Coronary artery (tissue), 2 donors: ENCODE results near the gene JMJD7.

Experiments
- DNase-seq: peaks from one replicate; pipeline ENCODE4 v3.0.0-alpha.2; 2017; ENCODE audit warnings: low spot score
- H3K27ac ChIP-seq, 2 donors: fragments of 200-600 bp; sonication (generic); one replicate each; pipeline ENCODE4 v1.5.1; 2016 to 2019
- H3K4me3 ChIP-seq: fragments of 200-600 bp; sonication (generic); 2 replicates; pipeline ENCODE4 v1.5.1; 2016; ENCODE audit warnings: mild to moderate bottlenecking, moderate library complexity
- TF ChIP-seq, protein P1 (sequence below): fragments of 200-600 bp; sonication (generic); IDR thresholded peaks from one replicate; pipeline ENCODE4 v1.5.1; 2019; ENCODE audit warnings: antibody characterized with exemption

JMJD7 gene

DNA sequence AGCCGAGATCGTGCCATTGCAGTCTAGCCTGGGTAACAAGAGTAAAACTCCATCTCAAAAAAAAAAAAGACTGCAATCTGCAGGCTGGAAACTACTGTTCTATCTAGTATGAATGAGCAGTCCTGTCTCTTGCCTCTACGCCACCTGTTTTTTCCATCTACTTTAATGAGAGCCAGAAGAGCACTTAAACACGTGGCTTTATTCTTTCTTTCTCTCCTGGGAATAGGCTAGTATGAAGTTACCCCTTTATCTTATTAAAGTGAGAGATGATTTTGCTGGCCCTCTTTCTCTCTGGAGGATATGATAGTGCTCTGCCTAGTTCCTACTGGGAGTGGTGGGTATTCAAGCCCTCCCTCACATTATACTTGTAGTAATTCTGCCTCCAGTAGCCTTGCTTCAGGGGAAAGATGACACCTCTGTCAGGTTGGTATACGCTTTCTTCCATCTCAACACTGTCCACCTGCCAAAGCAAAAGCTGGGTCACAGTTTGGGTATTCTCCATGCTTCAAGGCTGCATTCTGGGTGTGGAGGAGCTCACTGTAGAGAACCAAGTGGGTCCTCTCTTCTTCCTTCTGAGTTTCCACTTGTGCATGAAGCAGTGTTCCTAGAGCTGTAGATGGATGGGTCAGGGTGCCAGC is 35.8 kb upstream of the JMJD7 start:
- Histone ChIP-seq H3K4me3 (no peak overlapping the region), H3K27ac (no peak overlapping the region)
- TF ChIP-seq, protein P1, sequence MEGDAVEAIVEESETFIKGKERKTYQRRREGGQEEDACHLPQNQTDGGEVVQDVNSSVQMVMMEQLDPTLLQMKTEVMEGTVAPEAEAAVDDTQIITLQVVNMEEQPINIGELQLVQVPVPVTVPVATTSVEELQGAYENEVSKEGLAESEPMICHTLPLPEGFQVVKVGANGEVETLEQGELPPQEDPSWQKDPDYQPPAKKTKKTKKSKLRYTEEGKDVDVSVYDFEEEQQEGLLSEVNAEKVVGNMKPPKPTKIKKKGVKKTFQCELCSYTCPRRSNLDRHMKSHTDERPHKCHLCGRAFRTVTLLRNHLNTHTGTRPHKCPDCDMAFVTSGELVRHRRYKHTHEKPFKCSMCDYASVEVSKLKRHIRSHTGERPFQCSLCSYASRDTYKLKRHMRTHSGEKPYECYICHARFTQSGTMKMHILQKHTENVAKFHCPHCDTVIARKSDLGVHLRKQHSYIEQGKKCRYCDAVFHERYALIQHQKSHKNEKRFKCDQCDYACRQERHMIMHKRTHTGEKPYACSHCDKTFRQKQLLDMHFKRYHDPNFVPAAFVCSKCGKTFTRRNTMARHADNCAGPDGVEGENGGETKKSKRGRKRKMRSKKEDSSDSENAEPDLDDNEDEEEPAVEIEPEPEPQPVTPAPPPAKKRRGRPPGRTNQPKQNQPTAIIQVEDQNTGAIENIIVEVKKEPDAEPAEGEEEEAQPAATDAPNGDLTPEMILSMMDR: no peak
- DNase-seq: no peak

DNA sequence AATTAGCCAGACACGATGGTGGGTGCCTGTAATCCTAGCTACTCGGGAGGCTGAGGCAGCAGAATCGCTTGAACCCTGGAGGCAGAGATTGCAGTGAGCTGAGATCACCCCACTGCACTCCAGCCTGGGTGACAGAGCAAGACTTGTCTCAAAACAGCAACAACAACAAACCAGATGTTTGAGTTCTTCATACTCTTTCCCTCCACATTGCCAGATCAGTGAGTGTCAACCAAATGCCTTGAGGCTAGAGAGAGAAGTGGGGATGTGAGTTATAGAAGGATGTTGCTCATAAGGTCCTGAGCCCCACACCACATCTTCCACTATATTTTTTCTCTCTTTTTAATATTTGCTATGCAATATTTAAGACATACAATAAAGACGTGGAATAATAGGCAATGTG is 33.8 kb upstream of the JMJD7 start:
- no peak overlapping the region for H3K27ac ChIP-seq
- no peak overlapping the region for H3K4me3 ChIP-seq
- DNase-seq: no peak
- TF ChIP-seq, protein P1: no peak

DNA sequence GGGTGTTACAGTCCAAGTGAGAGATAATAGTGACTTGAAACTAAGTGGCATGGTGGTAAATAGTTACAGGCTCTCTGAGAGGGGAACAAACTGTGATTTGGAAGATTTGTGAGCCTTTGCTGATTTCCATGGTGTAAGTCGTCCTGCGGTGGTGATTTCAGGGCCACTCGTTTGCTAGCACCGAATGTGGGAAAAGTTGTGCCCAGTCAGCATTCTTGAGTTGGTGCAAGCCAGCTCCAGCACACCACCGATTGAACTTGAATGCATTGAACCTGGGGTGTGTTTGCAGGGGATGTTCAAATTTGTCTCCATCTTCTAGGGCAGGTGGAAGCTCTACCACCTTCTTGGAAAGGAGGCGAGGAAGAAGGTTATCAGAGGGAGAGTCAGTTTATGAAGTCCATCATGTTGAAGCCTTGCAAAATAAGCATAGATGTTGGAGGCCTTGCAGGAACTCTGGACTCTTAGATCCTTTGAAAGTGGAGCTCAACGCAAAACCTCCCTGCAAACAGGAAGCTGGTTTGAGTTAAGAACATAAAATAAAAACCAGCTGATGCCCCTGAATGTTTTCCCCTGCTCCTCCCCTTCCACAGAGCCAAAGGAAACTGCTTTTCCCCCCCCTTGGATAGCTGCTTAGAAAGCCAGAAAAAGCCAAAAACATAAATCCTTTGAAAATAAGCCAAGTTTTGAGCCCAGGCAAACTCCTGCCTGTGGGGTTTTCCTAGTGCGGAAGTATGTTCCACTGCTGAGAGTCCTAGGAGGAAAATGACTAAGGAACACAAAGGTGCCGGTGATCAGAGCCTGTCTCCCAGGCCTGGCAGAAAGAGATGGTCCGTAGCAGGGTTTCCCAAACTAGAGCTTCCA is 31.7 kb upstream of the JMJD7 start:
- TF ChIP-seq, protein P1: no peak
- Histone ChIP-seq H3K27ac (peak overlapping the region; percentile 0 to 27), H3K4me3 (no peak overlapping the region)
- DNase-seq: no peak

DNA sequence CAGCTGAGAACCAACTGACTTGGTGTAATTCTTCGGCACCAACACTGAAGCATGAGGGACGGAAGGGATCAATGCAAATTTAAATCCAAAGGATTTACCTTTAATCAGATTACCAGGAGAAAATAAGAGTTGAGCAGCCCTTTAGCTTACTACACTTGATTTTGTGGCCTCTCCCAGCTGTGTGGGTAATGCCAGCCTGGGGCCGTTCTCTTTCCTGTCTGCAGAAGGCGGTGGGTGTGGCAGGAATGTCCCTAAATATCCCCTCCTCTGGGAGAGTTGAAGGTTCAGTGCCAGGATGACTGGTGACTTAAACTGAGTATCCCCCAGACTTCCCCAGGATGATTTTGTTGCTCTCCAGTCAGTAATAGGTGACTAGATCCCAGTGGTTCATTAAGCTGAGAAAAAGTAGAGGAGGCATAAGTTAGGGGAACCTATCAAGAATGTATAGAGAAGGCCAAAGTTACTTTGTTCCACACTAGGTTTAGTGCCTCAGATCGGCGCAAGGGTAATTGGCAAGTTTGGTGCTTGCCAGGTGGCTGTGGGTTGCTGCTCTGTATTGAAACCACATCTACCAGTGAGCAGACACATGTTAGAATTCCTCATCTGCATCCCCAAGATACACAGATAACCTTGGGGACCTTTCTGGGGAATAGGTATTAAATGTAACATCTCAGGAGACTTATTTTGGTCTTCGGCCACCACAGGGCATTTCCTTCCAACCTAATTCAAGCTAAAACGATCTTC is 30.5 kb upstream of the JMJD7 start:
- Histone ChIP-seq H3K4me3 (no peak overlapping the region), H3K27ac (peak overlapping the region in 1 of 2 donors; percentile 10)
- TF ChIP-seq, protein P1: no peak
- no peak for DNase-seq

DNA sequence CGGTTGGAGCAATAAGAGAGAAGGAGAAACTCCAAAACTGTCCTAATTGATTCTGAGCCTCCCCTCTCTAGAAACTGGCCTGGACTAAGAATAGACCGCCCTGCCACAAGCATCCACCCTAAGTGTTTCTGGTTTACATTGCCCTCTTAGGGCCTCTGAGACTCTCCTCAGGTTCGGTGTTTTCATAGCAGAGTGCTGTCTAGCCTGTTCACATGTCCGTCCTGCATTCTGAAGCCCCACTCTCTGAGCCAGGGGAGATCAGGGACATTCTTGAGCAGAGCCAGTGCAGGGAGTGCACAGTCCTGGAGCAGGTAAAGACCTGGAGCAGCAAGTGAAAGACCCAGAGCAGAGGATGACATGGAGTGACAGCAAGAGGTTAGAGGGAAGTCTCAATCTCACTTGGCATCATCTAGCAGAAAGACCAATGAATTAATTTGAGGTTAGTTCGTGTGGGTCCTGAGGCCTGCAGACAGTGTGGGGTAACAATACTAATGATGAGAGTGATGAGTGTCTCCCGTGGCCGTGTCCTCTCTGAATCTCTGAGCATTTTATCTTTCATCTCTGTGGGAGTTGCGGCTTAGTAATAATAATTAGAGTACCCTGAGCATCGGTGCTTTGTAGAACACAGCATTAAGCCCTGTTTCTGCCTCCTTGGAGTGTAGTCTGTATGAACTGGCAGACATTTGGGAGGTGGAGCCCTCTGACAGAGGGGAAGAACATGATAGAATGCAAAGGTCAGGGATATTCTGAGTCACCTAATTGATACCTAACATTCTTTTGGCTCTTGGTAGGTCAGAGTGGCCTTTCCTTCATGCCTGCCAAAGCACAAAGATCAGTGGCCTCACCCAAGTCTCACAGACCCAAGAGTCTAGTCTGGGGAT is 29.0 kb upstream of the JMJD7 start:
- Histone ChIP-seq H3K27ac (no peak overlapping the region), H3K4me3 (no peak overlapping the region)
- TF ChIP-seq, protein P1: no peak
- DNase-seq: no peak

DNA sequence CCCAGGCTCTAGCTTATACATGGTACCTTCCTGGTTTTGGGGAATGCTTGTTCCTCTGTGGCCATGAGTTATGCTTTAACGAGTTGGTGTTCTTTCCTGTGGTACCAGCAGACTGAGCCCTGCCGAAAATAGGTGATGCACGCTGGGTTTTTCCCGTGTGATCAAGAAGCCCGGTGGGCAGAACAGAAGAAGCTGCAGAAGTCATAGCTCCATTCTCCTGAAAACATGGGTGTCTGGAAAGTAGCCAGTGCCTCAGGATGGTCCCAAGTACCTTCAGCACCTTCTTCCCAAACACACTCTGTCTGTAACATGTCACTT is 28.4 kb upstream of the JMJD7 start:
- TF ChIP-seq, protein P1: no peak
- DNase-seq: no peak
- Histone ChIP-seq H3K4me3 (no peak overlapping the region), H3K27ac (no peak overlapping the region)
